SH-SY5Y (cell line): Measurements from ENCODE around the gene SMARCAD1.

Experiments used
- GATA2 ChIP-seq: IDR thresholded peaks from 2 replicates; pipeline ENCODE4 v1.6.1; 2011; ENCODE audit warnings: mild to moderate bottlenecking, low read depth, low read length
- GATA3 ChIP-seq: IDR thresholded peaks from 2 replicates; pipeline ENCODE4 v1.6.1; 2011; ENCODE audit warnings: low read depth, mild to moderate bottlenecking, low read length, moderate library complexity

Gene SMARCAD1

GRCh38 chr4:94302191-94302590, 94.5 kb downstream of the SMARCAD1 start:
- TF ChIP-seq GATA2 (no peak), GATA3 (no peak)

DNA sequence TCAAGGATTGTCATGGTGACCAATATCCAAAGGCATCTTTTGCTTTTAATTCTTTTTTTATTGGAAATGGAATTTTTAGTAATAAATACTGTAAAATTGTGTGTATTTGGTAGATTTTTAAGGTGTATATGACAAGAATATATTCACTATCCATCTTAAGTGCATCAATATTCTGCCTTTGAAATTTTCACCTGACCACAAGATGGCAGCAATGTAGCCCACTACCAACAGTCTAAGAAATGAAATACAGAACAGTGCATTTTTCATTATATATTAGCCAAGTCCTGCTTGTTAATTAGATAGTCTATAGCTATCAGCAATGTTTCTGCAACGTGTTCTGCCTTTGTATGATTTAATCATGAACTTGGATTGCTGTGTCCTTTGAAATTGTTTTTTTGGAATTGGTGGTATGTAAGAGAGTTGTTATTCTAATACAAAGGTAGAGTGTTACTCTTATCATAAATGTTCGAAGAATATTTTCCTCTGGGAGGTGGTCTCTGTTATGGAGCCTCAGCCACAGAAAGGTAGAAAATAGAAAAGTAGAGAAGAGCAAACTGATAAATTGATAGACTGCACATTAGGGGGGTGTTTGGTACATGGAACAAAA, 96.8 kb downstream of the SMARCAD1 start:
- TF ChIP-seq GATA2 (no peak), GATA3 (no peak)

- TF ChIP-seq GATA2 (no peak), GATA3 (no peak)
Observed at GRCh38 chr4:94305466-94306225, 98.0 kb downstream of the SMARCAD1 start.

DNA sequence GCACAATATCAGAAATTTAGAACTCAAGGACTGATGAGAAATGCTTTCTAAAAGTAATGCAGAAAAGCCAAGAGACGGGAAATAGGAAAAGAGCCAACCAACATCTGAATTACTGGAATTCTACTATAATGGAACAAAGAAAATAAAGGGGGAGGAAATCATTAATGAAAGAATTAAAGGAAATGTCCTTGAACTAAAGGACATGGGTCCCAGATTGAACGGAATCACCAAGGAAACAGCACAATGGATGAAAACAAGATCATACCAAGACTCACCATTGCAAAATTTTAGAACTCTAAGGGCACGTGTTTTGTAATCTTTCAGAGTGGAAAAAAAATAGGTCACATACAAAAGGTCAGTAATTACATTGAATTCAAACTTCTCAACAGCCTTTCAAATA, 99.0 kb downstream of the SMARCAD1 start:
- TF ChIP-seq GATA3, result no peak
- TF ChIP-seq GATA2, result no peak

DNA sequence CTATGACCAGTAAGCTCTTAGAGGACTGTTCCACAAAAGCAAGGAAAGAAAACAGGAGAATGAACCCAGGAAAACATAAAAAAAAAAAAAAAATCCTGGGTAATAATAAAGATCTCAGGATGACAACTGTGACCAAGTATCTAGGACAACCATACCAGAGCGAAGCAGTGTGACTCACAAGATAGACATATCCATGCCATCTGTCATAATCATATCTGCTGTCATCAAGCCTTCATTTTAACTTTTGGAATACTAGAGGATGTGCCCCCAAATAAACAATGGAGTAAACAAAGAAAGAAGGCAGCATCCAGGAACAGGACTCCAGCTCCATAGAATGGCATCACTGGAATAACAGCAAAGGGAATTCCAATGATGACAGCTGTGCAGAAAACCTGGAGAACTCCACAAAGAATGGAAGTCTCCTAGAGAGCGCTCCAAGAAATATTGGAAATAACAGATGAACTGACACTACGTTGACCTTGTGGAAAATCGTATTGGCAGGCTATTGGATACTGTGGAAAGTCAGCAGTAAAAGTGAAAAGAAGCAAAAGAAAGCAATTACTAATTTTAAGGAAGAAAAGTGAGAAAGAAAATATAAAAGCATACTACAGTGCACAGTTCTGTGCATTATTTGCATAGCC, 99.7 kb downstream of the SMARCAD1 start:
- no peak for TF ChIP-seq GATA2
- no peak for TF ChIP-seq GATA3

GRCh38 chr4:94325835-94326234, 118.2 kb downstream of the SMARCAD1 start:
- TF ChIP-seq GATA2 (no peak), GATA3 (no peak)

- TF ChIP-seq GATA3 (no peak), GATA2 (no peak)
Observed at GRCh38 chr4:94329933-94330332, 122.3 kb downstream of the SMARCAD1 start.

- no peak for TF ChIP-seq GATA2
- TF ChIP-seq GATA3, result no peak
Observed at GRCh38 chr4:94332983-94333590, 125.4 kb downstream of the SMARCAD1 start.

GRCh38 chr4:94333866-94334265, 126.2 kb downstream of the SMARCAD1 start:
- TF ChIP-seq GATA2, result no peak

- TF ChIP-seq GATA2, result no peak
- TF ChIP-seq GATA3, result no peak
Observed at GRCh38 chr4:94334476-94334875, 126.8 kb downstream of the SMARCAD1 start.

DNA sequence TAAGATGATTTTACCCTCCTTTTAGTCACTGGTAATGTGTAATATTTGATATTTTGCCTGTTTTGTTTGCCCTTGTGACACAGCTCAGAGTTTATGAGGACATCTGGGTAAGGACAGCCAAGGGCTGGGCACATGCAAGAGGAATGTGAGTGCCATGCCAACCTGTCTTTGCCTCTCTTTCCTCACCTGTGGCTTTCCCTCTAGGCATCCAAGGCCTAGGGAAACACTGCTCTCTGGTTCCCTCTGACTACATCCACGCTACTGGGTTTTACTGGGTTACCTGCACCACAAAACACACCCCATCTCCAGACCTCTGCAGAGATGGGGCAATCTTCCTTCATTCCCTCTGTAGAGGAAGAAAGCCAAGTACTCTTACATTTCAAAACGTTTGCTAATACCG, 127.3 kb downstream of the SMARCAD1 start:
- TF ChIP-seq GATA3 (no peak), GATA2 (no peak)

DNA sequence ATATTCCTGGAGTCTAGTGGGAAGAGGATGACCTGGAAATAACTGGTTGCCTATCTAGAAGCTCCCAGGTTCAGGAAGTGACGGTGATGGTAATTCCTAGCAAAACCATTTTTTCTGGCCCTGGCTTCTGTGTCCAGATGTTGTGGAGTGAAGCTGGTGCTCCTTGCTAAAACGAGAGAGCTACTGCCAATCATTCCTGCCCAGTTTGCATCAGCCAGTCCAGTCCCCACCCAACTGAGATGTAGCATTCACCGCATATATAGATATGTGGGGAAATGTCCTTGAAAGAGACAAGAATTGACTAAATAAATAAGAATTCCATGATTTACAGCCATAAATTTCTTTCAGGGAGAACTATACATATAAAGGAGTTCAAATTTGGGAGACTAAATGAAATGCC, 128.6 kb downstream of the SMARCAD1 start:
- TF ChIP-seq GATA2 (no peak), GATA3 (no peak)

GRCh38 chr4:94338681-94339351, 131.2 kb downstream of the SMARCAD1 start:
- TF ChIP-seq GATA3 (no peak), GATA2 (no peak)

- TF ChIP-seq GATA2 (no peak), GATA3 (no peak)
Observed at GRCh38 chr4:94339779-94340178, 132.1 kb downstream of the SMARCAD1 start.
